Sciatic nerve (tissue), 2 donors: ENCODE measurements around the gene C22orf23. TPM values are rescaled to one million over a fixed set of nuclear protein-coding genes. Genes with fewer than 3 reads are reported as not detected.
"Not testable (repeated sequence)": the region's sequence is repeated elsewhere in the genome, so short reads cannot be mapped to it uniquely, and the experiment has no call there.

Source experiments
- ATAC-seq: fragments of 200-7000 bp; cut with Tn5 transposase; one replicate; pipeline ENCODE4 v1.9.1; 2020; ENCODE audit warnings: mild to moderate bottlenecking, moderate library complexity
- DNase-seq: peaks from one replicate; pipeline ENCODE4 v3.0.0-alpha.2; 2020; ENCODE audit warnings: low spot score
- intact Hi-C: fragments of 100-400 bp; cut with DNase I; formaldehyde crosslinking; loops from one replicate; pipeline ENCODE4 v1.14.2; 2022
- total RNA-seq: library from RNA; stranded (reverse); fragmentation: NEBNext Ultra II Directional; extraction: Animal tissue kit (Norgen Biotek cat#: 25700); gene quantifications from one replicate; pipeline ENCODE4 v1.2.1, GENCODE V29; 2021
- donor health status: DM: no; HTN: no; CAD: no.
- donor health status: DM: no; HTN: no; CAD: no.

Gene C22orf23
- total RNA-seq, 1 donor from 2014 or later: 0.45 TPM

DNA sequence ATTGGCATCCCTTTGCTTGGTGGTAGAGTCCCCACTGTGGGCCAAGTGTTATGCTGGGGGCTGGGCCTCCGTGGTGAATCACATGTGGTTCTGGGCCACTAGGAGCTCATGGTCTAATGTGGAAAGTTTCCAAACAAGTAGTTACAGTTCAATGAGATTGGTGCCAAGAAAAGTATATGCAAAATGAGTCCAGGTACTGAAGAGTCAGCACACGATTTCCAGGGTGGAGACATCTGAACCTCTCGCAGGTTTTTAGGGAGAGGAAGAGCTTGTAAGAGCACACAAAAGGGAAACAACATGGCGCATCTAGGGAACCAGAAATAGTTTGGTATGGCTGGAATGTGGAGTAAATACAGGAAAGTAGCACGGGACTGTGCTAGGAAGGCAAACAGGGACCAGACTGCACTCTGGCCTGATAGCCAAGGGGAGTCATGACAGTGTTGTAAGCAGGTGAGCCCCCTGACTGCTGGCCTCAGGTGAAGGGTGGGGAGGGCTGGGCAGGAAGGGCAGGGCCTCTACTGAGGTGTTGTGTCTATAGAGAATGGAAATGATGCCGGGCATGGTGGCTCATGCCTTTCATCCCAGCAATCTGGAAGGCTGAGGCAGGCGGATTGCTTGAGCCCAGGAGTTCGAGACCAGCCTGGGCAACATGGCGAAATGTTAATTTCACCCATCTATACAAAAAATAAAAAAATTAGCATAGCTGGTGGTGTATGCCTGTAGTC lies 12.7 kb upstream of the C22orf23 start:
- ATAC-seq: no peak
- DNase-seq: no peak
- intact Hi-C loops: no loop called here

DNA sequence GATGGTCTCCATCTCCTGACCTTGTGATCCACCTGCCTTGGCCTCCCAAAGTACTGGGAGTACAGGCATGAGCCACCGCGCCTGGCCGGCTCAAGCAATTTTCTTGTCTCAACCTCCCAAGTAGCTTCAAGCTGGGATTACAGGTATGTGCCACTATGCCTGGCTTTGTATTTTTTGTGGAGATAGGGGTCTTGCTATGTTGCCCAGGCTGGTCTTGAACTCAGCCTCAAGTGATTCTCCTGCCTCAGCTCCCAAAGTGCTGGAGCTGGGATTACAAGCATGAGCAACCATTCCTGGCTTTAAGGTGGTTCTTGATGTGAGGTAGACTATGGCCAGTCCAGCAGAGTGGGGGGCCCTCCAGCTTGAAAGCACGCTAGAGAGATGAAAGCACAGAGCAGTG lies 7.7 kb upstream of the C22orf23 start:
- intact Hi-C loops: no loop called here
- no peak for ATAC-seq
- DNase-seq: no peak

DNA sequence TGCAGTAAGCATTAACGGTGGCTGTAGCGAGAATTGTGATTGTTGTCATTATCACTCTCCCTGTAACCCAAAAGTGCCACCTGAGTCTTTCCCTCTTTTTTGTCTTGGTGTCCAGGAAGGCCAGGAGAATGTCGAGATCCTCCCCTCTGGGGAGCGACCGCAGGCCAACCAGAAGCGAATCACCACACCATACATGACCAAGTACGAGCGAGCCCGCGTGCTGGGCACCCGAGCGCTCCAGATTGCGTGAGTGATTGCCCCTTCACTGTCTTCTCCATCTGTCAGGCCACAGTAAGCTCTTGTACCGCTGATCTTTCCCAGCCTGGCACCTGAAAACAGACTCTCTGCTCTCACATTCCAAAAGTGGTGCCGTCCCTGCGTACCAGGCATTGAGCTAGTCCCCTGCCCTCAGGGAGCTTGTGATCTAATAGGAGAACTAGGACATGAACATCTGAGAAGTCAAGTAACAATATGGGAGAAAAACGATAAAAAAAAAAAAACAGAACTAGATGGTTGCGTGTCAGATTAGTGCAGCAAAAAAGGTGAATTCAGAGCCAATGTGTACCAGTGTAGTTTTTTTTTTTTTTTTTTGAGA lies 5.9 kb upstream of the C22orf23 start:
- ATAC-seq (no peak), DNase-seq (no peak)
- intact Hi-C loops: no loop called here

DNA sequence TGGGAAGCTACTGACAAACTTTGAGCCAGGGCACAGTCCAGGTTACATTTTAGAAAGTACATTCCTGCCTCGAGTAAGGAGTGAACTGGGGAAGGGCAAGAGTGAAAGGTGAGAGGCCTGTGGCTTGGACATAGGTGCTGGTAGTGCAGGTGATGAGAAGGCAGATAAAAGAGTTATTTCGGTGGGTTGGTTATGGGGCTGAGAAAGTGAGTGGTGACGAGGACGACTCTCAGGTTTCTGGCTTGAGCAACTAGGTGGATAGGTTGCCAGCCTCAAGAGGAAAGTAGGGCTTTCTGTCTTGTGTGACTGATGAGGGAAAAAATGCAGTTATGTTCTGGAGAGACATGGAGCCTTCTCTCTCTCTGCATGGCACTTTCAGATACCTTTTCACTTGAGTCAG lies 3.8 kb upstream of the C22orf23 start:
- intact Hi-C loops: no loop called here
- ATAC-seq (no peak), DNase-seq (no peak)

DNA sequence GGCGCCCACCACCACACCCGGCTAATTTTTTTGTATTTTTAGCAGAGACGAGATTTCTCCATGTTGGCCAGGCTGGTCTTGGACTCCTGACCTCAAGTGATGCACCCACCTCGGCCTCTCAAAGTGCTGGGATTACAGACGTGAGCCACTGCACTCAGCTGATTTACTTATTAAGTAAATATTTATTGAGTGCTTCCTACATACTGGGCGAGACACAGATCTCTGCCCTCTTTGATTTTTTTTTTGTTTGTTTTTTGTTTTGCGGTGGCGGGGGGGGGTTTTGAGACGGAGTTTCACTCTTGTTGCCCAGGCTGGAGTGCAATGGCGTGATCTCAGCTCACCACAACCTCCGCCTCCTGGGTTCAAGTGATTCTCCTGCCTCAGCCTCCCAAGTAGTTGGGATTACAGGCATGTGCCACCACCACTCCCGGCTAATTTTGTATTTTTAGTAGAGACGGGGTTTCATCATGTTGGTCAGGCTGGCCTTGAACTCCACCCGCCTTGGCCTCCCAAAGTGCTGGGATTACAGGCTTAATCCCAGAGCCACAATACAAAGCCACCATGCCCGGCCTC lies 2.5 kb upstream of the C22orf23 start:
- intact Hi-C loops, ATAC-seq, DNase-seq: not testable (repeated sequence)

DNA sequence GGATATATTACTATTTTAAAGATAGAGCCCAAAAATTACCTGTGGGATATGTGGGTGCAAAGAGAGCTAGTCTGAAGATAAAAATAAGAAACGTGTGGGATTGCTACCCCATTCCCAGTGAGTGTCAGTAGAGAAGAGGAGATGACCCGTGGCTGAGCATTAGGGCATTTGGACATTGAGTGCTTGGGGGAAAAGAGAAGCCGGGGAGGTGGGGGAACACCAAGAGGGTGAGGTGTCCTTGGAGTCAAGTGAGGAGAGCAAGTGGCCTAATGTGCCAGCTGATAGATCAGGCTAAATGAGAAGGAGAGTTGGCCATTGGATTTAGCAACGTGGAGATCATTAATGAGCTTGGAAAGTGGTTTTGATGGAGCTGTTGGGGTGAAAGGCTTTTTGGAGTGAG lies 1.3 kb upstream of the C22orf23 start:
- ATAC-seq (no peak), DNase-seq (no peak)
- intact Hi-C loops: no loop called here

DNA sequence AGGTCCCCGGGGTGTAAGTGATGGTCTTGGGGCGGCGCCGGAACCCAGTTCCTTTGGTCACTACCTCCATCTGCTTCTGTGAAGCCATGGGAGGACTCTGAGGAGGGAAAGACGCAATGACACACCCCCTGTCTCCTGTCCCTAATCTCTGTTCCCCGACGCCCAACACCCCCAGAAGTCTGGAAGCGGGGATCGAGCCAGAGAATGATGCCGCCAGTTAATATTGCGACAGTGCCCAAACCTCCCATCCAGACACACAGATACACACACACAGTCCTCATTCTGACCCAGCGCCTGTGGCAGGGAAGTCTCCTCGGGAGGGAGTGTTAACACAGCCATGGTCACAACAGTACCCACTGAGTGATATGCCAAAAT lies 352 bp downstream of the C22orf23 start:
- intact Hi-C loops: no loop called here
- ATAC-seq: peak; percentile 68
- DNase-seq: no peak

DNA sequence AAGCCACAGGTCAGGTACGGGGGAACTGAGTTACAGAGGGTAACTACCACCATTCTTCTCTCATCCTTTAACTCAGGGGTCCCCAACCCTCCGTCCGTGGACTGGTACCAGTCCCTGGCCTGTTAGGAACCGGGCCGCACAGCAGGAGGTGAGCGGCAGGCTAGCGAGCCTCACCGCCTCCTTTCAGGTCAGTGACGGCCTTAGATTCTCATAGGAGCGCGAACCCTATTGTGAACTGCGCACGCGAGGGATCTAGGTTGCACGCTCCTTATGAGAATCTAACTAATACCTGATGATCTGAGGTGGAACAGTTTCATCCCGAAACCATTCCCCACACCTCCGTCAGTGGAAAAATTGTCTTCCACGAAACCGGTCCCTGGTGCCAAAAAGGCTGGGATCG lies 772 bp downstream of the C22orf23 start:
- intact Hi-C loops, DNase-seq: not testable (repeated sequence)
- peak; percentile 4 for ATAC-seq

DNA sequence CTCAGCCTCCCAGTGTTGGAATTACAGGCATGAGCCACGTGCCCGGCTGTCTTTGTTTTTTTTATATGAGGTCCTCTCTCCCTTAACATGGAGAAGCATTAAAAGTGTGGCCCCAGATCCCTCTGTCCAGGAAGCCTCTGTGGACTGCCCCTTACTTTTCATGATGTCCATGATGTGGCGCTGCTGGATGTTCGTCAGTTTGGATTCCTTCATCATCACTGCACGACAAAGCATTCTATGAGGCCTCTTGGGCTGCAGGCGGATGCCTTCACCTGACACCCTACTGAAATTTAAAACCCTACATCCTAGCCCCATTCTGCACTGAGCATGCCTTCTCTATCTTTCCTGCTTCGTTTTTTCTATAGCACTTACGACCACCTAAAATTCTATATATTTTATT lies 2.1 kb downstream of the C22orf23 start:
- ATAC-seq: no peak
- DNase-seq: no peak
- intact Hi-C loops: no loop called here

DNA sequence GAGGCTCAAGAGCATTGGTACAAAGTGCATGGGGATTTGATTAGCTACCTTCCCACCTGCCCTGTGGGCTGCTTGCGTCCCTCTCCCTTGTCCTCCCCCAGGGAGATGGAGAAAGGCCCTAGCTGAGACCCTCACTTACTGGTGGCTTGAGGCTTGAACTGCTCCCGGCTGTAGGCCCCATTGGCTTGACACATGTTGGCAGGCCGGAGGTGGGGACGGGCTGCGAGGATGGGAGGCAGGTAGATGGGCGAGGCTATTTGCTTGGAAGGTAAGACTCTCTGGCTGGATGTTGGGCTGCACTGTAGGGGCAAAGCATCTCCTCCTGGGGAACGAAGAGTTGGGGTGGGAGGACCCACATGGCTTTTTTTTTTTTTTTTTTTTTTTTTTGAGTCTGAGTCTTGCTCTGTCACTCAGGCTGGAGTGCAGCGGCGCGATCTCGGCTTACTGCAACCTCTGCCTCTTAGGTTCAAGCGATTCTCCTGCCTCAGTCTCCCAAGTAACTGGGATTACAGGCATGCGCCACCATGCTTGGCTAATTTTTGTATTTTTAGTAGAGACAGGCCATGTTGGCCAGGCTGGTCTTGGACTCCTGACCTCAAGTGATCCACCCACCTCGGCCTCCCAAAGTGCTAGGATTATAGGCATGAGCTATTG lies 6.1 kb downstream of the C22orf23 start:
- ATAC-seq, intact Hi-C loops, DNase-seq: not testable (repeated sequence)

DNA sequence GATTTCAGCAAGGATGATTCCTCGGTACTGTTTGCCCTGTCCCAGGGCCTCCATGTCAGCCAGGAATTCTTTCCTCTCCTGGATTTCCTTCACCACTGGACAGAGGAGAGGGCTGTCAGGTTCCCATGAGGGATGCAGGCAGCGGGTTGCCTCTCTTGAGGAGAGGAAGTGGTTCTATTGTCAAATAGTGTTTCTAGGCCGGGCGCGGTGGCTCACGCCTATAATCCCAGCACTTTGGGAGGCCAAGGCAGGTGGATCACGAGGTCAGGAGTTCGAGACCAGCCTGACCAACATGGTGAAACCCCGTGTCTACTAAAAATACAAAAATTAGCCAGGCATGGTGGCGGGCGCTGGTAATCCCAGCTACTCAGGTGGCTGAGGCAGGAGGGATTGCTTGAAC lies 9.0 kb downstream of the C22orf23 start:
- intact Hi-C loops, ATAC-seq, DNase-seq: not testable (repeated sequence)

DNA sequence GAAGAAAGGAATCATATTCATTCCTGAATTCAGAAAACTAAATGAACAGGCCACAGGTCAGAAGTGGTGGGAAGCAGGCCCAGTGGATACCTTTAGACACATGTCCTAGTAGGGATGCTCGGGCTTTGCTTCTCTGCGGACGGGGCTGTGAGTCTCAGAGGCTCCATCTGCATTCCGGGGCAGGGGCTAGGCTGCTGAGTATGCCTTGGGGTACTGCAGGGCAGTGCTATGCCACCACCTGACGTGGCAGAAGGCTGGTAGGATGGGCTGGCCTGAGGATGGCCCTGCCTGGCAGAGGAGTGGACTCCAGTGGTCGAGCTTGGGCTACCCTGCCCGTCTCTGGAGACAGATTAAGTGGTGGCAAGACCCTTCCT lies 9.6 kb downstream of the C22orf23 start:
- DNase-seq (no peak), ATAC-seq (no peak)
- intact Hi-C loops: no loop called here

DNA sequence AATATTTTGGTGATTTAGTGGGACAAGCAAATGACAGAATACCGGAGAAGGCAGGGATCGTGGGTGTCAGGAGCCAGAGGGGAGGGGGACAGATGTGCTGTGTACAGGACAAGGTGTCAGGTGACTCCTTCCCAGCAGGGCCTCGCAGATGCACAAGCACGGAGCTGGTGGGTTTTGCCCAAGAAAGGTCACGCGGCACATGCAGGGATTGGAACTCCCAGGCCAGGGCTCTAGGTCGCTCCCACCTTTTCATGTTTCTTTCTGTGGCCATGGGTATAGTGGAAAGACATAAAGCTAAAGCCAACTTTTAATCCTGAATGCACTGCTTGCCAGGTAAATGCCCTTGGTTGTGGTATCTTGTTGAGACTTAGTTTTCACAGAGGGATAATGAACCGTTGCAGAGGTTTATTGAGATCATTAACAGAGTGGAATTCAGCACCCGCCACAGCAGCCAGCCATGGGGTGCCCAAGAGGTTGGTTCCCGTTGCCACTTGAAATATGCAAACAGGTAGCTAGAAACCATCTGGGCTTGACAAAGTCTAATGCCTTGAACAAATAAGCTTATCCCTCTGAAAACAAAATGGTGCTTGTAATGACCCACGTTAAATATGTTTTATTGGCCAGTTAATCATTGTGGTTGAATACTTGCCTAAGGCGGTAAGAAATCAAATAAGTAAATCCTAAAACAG lies 10.1 kb downstream of the C22orf23 start:
- ATAC-seq (no peak), DNase-seq (no peak)
- intact Hi-C loops: no loop called here

DNA sequence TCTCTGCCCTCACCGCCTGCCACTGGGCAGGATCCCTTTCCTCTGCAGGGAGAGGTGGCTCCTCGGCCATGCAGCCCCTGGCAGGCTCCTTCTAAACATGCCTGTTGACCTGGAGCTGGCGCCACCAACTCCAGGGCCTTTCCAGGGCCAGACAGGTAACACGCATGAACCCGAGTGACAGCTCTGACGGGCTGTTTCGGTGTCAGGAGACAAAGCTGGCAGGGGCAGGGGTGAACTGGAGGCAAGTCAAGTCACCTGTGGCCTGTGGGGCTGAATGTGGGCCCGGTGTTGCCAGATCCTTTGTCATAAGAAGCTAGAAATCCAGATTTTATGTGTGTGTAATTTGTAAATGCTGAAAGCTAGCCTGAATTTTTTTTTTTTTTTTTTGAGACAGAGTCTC lies 11.3 kb downstream of the C22orf23 start:
- ATAC-seq (no peak), DNase-seq (no peak)
- intact Hi-C loops: no loop called here

DNA sequence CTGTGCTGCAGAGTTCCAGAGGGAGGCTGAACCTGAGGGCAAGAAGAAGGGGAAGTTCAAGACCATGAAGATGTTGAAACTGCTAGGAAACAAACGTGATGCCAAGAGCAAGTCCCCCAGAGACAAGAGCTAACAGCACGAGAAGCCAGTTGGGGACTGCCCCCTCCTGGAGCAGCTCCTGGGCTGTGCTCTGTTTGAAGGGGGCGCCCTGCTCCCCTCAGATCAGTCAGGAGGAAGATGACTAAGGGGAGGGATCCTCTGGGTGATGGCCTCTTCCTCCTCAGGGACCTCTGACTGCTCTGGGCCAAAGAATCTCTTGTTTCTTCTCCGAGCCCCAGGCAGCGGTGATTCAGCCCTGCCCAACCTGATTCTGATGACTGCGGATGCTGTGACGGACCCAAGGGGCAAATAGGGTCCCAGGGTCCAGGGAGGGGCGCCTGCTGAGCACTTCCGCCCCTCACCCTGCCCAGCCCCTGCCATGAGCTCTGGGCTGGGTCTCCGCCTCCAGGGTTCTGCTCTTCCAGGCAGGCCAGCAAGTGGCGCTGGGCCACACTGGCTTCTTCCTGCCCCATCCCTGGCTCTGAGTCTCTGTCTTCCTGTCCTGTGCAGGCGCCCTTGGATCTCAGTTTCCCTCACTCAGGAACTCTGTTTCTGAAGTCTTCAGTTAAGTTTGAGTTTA lies 12.6 kb downstream of the C22orf23 start:
- ATAC-seq (peak; percentile 77), DNase-seq (no peak)
- intact Hi-C loops: no loop called here

DNA sequence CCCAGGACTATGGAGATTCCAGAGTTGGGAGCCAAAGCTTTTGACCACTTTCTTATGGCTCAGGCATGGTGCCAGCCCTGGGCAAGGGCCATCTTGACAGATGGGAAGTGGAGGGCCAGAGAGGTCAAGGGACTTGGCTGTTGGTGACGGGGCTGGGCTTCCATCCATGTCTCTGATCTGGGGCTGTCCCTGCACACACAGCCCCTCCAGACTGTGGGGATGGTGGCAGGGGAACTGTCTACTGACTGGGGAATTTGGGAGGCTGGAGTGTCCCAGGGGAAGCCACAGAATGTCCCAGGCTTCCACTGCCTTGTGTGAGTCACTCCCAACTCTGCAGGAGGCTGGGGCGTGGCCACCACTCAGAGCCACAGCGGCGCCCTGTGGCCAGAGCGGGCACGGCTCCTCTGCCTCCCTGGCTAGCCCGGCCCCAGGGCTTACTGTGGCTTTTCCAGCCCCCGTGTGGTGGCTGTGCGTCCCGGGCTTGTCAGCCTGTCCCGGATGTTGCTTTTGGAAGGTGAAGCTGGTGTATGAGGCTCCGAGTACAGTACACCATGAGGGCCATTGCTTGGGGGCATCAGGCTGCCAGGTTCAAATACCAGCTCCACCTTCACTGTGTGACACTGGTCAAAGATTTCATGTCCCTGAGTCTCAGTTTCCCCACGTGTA lies 19.6 kb downstream of the C22orf23 start:
- intact Hi-C loops: loop anchor here (10.0 kb wide), 1 partner anchor 49 kb away; no protein-coding TSS in a partner anchor
- ATAC-seq (peak; percentile 94), DNase-seq (peak; percentile 89)

DNA sequence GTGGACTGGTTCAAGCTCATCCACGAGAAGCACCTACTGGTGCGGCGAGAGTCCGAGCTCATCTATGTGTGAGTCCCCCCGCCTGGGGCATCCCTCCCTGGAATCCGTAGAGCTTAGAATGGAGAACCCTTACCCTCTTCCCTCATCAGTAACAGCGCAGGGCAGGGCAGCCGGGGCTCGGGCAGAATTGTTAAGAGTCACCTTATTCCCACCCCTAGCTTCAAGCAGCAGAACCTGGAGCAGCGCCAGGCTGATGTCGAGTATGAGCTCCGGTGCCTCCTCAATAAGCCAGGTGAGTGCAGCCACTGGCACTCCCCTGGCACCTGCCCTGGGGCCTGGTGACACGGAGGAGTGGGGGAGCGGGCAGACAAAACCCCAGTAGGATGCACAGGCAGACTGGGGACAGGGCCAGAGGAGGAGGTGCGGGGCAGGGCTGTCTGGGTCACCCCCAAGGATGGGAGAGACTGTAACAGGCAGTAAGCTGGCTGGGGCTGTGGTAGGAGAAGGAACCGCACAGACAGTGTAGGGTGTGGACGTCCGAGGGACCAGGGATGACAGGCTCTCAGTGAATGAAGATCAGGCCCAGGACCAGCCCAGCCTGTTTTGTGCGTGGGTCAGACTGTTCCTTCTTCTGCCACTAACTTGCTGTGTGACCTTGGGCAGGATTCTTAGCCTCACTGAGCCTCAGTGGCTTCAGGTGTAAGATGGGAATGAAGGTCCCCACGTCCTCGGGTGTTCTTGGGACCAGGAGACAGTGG lies 20.4 kb downstream of the C22orf23 start:
- intact Hi-C loops: loop anchor here (10.0 kb wide), 1 partner anchor 48 kb away; no protein-coding TSS in a partner anchor
- DNase-seq (no peak), ATAC-seq (peak; percentile 2)

DNA sequence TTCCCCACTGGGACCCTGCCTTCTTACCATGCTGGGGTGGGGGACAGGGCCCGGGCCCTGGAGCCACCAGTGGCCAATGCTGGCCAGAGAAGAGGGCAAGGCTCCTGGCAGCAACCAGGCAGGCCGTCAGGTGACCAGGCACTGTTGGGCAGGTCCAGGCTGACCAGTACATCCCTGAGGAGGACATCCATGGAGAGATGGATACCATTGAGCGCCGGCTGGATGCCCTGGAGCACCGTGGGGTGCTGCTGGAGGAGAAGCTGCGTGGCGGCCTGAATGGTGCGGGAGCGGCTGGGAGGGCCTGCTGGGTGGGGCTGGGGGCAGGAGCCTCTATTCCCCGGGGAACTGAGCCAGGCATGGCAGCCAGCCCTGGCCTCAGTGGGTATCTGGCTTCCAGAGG lies 21.0 kb downstream of the C22orf23 start:
- intact Hi-C loops: loop anchor here (10.0 kb wide), 1 partner anchor 48 kb away; no protein-coding TSS in a partner anchor
- DNase-seq (no peak), ATAC-seq (no peak)
